CMK (cell line): ENCODE data around the gene IFT81.
"Not testable (repeated sequence)": the region's sequence is repeated elsewhere in the genome, so short reads cannot be mapped to it uniquely, and the experiment has no call there.

ENCODE experiments used
- DNase-seq: peaks from one replicate; pipeline ENCODE4 v3.0.0-alpha.2; 2010; ENCODE audit warnings: low read depth

Gene IFT81

DNA sequence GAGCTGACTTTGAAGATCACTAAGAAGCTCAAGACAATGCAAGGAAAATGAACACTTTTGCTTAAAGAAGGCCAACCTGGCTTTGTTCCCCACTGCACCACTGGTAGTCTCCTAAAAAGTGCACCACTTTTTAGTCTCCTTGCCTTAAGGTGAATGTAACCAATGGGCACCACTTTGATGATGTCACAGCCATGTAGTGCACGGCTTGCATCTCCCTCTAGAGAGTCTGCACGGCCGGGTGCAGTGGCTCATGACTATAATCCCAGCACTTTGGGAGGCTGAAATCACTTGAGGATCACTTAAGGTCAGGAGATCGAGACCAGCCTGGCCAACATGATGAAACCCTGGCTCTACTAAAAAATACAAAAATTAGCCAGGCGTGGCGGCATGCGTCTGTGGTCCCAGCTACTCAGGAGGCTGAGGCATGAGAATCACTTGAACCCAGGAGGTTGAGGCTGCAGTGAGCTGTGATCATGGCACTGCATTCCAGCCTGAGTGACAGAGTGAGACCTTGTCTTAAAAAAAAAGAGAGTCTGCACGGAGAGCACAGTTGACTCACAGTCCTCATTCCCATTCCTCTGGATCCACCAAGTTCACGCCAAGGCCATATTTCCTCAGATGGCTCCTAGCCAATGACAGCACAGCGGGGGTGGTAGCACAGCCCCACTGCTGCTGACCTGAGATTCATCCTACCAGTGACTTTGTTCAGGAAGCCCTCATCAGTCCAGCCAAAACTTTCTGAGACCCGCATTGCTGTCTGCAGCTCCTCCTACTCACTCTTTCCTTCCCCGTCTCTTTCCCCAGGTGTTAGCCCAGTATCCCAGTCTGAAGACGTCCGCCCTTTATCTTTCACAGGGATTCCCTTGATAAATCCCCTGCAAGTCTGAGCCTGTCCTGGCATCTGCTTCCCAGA, 16.5 kb upstream of the IFT81 start:
- DNase-seq = no peak

DNA sequence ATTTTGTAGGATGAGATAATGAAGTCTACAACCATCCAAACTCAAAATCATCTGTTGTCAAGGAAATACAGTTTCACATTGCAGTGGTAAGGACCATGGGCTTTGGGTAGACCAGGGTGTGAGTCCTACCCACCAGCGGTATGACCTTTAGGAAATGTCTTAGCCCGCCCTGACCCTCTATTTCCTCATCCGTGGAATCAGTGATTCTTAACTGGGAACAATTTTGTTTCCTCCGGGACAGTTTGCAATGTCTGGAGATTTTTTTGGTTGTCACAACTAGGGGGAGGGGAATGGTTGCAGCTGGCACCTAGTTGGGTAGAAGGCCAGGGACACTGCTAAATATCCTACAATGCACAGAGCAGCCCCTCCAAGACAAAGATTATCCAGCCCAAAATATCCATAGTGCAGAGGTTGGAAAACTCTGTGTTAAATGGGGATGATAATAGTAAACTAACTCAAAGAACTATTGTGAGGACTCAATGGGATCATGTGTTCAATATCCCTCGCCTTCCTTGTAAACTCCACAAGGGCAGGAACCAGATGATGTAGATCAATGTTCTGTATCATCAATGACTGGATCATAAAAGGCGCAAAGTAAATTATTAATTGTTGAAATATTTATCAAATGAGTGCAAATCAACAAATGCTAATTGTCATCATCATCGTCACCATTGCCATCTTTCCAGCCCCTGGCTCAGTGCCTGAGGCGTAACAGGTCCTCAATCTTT, 15.7 kb upstream of the IFT81 start:
- DNase-seq = no peak

DNA sequence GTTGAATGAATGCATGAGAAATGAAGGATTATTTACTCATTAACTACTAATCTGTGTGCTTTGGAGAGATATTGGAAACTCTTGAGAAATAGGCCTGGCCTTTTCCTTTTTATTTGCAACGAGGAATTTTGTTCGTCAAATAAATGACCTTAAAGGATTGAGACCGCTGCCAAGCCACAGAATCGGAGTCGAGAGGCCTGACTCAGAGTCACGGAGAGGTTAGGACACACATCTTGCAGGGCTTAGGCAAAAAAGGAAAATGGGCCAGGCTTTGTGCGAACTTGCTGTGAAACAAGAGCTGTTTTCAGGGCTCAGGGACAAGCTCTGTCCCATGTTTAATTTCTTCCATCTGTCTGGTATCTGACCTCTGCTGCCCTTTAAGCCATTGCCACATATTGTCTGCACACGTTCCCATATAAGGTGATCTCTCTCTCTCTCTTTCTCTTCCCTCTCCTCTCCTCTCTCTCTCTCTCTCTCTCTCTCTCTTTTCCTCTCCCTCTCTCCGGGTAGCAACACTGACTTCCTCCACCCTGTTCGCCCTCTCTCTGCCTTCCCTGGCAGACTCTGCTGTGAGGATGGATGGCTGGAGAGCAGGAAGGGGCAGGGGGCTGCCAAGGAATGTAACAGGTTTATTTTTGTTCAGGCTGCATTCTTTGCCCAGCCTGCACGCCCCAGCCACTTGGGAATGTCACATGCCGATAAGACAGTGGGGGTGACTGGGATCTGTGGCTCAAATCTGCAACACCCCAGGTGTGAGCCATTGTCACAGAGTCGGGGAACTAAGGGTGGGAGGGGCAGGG, 14.9 kb upstream of the IFT81 start:
- DNase-seq = no peak

DNA sequence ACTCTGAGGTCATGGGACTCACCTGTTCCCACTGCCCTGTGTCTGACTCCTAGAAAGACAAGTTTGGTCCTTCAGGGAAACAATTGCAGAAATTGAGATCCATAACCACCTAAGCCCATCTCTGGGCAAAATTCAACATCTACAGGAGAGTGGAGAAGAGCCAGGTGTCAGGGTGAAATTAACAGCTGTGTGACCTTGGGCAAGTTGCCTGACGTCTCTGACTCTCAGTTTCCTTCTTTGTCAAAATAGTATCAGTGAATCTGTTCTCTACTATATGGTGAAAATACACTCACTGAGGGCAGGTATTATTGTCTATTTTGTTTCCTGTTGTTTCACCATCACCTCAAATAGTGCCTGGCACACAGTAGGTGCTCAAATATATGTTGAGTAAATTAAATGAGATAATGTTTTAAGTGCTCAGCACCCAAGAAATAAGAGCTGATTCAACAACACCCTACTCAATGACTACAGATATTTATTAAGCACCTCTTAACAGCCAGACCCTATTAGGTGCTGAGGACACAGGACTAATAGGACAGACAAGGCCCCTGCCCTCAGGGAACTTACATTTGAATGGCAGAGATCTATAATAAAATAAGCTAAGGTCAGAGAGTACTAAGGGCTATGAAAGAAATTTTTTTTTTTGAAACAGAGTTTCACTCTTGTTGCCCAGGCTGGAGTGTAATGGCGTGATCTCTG, 14.2 kb upstream of the IFT81 start:
- DNase-seq = no peak

DNA sequence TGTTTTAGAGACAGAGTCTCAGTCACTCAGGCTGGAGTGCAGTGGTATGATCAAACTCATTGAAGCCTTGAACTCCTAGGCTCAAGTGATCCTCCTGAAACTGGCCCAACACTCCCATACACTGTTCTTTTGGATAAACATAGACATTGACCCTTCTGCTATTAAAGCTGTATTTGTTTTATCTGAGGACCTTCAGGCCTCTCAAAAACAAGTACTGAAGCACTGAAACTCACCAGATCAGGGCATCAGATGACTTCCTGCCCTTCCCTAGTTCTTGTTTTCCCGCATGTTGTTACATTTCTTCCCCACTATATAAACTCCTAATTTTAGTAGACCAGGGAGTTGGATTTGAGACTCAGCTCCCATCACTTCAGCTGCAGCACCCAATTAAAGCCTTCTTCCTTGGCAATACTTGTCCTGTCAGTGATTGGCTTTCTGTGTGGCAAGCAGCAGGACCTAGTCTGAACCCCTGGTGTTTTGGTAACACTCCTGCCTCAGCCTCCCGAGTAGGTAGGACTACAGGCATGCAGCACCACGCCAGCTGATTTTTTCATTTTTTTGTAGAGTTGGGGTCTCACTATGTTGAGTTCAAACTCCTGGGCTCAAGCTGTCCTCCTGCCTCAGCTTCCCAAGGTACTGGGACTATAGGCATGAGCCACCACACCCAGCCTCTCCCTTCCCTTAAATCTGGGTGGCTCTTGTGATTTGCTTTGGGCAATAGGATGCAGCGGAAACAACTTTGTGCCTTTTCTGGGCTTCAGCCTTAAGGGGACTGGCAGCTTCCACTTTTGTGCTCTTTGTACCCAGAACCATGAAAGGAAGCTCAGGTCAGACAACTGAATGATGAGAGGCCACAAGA, 12.5 kb upstream of the IFT81 start:
- DNase-seq = no peak

DNA sequence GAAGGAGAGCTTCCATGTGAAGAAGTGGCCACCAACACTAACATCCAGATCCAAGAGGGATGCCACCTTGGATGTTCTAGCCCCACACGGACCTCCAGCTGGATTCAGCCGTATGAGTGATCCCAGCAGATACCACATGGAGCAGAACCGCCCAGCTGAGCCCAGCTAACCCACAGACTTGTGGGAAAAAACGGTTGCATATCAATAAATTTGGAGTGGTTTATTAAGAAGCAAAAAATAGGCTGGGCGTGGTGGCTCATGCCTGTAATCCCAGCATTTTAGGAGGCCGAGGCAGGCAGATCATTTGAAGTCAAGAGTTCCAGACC, 11.9 kb upstream of the IFT81 start:
- no peak for DNase-seq

DNA sequence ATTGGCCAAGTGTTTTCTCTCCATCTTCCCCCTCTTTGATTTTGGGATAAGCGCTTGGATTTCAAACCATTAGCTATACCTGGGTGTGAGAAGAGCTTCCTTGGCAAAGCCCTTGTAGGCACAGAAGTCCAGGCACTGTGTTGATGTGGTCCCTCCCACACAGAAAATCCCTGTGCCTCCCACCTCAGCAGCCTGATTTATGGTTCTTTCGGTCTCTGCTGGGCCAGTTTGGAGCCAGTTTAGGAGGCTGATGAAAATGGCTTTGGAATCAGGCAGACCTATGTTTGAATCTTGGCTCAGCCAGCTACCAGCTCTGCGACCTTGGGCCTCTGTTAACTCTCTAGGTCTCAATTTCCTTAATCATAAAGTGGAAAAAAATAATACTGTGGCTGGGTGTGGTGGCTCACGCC, 9.6 kb upstream of the IFT81 start:
- DNase-seq = no peak

DNA sequence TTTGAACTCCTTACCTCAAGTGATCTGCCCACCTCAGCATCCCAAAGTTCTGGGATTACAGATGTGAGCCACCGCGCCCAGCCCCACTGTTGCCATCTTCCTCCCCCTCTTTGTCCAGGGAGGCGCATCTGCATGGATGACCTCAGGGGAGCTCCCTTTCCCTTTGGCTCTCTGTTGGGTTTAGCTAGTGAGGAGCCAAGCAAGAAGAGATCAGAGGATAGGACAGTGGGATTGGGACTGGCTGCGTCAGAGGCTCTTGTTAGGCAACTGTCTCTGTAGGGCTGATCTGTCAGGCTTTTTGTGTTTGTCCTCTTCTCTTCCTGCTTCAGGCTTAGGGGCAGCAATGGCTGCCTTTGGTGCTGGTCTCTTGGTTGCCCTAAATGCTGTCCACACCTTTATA, 8.5 kb upstream of the IFT81 start:
- no peak for DNase-seq

DNA sequence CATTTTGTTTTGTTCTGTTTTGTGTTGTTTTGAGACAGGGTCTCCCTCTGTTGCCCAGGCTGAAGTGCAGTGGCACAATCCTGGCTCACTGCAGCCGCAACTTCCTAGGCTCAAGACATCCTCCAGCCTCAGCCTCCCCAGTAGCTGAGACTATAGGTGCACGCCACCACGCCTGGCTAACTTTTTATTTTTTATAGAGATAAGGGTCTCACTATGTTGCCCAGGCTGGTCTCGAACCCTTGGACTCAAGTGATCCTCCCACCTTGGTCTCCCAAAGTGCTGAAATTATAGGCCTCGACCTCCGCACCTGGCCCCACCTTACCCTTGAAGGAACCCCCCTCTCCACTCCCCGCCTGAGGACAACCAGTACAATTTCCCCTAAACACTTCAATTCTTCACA, 7.5 kb upstream of the IFT81 start:
- no peak for DNase-seq

DNA sequence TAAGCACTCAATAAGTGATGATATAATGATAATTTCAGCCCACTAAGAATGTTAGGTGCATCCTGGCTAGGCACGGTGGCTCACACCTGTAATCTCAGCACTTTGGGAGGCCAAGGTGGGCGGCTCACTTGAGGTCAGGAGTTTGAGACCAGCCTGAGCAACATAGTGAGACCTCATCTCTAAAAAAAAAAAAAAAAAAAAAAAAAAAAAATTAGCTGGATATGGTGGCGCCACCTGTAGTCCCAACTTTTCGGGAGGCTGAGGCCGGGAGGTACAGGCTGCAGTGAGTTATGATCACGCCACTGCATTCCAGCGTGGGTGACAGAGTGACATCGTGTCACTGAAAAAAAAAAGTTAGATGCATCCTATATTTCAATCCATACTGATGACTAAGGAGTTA, 6.9 kb upstream of the IFT81 start:
- DNase-seq = not testable (repeated sequence)

DNA sequence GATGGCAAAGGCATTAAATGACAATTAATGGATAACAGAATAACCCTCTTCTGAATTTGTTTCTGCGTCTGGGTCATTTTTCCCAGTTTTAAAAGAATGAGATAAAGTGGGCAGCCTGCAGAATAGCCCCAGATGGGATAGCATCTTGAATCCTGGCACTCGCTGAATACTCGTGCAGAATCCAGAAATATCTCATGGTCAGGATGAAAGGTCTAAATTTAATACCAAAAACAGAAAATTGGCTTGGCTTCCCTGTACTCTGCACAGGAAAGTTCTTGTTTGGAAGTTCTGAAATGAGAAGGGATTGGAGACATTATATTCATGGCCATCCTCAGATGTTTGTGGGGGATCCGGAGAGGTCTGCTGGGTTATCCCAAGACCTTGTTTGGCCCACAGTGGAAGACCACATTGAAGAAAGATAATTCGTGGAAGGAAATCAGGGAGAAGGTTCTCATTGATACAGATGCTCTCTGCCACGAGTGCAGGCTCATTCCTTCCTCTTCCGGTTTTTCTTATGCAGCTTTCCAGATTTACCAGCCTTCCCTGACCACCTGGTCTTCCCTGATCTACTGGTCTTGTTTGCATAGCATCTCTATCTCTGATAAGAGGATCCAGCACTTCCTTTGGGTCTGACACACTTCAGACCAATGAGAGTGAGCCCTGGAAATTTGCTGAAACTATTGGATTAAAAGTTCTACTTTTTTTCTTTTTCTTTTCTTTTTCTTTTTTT, 6.0 kb upstream of the IFT81 start:
- no peak for DNase-seq

DNA sequence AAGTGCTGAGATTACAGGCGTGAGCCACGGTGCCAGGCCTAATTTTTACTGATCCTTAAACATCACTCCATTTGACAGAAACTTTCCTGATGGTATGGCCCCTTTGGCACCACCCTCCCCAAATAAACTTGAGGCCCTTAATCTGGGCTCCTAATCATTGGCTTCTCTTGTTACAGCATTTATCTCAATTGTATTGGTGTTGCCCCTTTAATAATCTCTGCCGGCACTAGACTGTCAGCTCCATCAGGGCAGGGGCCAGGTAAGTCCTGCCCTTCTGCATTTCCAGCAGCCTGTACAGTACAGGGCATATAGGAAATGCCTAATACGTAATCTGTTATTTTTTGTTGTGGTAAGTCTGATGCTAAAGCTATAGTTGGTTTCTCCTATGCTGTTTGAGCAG, 1.2 kb upstream of the IFT81 start:
- no peak for DNase-seq

DNA sequence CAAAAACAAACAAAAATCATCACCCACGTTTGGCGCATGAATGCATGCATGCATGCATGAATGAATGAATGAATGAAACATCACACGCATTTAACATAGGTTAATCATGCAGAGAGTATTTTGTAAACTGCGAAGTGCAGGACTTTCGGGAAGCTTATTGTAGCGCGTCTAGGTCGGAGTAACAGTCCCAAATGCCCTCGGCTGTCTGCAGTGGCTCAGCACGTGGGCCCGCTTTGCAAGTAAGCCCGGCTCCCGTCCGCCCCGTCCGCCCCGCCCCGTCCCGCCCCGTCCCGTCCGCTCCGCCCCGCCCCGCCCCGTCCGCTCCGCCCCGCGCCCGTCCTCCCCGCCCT, 263 bp upstream of the IFT81 start:
- no peak for DNase-seq

DNA sequence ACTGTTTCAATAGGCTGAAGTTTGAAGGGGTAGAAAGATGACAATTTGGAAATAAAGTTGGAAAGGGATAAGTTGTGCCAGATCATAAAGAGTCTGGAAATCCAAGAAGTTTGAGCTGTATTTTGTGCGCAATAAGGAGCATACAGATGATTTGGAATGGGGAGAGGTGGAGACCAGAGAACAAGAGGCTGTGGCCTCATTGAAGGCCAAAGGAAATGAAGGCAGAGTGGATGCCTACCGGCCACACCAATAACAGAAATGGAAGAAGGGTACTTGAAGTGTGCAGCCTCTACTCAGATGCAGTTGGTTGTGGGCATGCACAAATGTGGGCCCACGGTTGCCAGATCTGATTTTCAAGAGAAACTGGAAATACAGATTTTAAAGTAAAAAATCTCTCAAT, 2.4 kb downstream of the IFT81 start:
- DNase-seq = no peak

DNA sequence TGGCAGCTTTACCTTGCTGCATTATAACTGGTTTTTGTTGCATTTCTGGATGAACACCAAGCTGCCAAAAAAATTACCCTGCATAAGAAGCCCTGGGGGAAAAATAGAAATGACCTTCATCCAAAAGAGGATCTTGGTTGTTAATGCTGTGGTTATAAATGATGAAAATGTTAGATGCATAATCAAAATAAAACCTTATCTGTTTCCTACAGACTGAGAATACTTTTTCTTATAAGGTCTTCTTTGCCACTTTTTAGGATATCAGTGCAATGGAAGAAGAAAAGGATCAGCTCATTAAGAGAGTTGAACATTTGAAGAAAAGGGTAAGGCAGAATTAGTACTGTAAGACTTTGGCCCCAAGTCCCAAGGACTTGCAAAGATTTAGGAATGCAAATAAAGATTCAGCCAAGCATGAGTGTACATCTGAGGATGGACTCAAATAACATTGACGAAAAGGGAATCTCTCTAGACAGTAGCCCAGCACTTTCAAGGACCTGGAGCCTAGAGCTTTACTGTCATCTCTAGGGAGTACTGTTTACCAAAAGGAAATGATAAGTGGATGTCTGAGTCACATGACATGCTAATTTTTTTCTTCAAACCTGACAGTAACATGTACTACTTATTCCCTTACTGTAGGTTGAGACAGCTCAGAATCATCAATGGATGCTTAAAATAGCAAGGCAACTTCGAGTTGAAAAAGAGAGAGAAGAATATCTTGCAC, 10.7 kb downstream of the IFT81 start:
- no peak for DNase-seq

DNA sequence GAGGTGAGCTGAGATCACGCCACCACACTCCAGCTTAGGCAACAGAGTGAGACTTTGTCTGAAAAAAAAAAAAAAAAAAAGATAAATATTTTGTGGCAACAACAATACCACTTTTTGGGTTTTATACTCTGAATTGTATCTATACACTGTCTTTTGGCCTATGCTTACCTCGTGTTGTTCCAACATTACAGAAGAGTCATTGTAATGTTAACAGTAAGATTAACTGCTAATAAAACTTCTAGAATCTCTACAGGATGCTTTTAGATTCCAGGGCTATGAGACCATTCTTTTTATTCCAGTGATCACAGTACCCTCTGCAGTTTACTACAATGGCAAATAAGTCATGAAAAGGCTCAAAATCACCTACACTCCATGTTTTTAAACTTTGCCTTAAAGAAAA, 11.6 kb downstream of the IFT81 start:
- DNase-seq = no peak

DNA sequence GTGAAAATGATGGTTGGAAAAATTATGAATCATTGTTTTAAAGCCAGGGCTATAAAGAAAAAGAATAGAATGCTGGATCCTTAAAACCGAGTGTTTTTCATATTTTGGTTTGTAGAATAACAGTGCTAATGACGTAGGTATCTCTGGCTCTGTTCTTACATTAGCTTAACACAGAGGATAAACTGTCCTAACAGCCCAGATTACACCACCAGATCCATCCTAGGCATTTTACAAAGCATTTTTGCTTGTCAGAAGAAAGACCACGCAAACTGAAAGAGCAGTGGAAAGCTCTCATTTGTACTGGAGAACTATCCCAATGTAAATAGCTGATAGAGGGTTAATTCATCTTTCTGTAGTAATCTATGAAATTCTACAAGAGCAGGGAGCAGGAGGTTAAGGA, 13.6 kb downstream of the IFT81 start:
- no peak for DNase-seq

DNA sequence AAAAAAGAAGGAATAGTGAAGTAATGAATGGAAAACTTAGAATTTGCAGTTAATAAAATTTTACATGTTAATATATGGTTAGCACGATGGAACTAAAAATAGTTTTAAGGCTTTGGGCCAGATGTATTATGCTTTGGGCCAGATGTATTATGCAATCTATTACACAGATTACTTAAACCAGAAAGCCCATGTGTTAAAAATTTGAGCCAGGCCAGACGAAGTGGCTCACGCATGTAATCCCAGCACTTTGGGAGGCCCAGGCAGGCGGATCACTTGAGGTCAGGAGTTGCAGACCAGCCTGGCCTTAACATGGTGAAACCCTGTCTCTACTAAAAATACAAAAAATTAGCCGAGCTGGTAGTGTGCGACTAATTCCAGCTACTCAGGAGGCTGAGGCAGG, 17.2 kb downstream of the IFT81 start:
- DNase-seq = no peak

DNA sequence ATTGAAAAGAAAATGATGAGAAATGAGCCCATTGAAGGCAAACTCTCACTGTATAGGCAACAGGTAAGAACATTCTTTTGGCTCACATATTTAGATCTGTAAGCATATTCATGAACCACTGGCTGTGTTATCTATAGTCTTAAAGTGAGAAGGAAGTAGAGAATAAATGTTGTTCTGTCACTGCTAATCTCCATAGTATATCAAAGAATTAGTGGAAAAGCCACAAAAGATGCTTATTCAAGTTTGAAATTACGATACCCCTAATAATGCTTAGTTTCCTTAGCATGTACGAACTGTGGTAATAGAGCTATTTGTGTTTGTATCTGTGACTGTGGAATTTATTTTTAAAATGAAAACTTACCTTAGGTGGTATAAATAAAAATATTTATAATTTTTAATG, 22.8 kb downstream of the IFT81 start:
- DNase-seq = no peak

DNA sequence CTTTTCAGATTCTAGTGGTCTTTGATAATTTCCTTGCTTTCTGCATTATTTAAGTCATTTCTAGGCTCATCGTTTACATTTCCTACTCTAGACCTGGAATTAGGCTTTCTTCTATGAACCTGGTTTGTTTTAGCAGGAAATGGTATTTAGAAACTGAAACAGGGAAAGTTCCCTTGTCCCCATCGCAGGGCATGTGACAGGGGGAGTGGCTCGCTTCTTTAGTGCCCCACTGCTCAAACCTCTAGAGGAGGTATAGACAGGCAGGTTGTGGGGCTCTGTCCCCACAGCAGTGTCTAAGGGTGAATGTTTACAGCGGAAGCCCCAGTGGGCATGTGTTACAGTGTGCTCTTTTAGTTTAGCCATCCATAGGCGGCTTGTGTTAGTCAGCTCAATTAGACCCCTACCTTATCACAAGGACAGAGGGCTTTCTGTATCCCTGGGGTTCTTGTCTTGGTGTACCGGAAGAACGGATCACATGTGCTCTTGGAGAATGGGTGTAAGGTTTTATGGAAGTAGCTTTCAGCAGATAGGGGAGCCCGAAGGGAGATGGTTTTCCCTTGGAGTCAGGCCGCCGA, 25.0 kb downstream of the IFT81 start:
- no peak for DNase-seq
